Measurements from ENCODE around the gene HLCS.

The HLCS gene

DNA sequence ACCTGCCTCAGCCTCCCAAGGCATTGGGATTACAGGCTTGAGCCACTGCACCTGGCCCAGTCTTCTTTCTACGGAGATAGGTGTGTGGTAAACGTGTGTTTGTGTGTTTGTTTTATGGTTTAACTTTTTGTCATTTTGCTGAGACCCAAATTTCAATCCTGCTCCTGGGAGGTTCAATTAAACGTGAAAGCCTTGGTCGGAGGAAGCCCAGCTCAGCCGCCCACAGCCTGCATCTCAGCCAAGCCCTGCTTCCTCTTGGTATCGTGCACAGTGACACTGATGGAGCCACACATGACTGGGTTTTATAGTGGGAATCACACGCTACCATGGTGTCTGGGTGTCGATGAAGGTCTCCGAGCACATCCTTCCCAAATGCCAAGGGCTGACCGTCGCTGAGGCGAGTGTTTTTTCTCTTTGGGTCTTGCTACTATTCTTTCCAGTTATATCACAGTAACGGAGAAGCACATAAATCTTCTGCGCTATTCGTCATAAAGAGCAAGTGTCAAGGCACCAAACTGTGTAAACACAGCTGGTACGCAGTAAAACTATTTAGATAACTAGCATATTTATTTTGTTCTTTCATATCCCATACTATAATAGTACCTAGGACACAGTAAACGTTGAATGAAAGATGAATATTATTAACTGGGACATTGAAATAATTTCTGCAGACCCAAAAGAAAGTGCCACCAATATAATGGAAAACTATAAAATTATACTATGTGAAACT is 39.3 kb downstream of the HLCS start:
- DNase-seq = no peak
- POLR2A ChIA-PET = interaction anchor here (0.7 kb wide), 1 partner anchor 510 kb away, joined by 5 read pairs; no protein-coding TSS in a partner anchor
- H3K36me3 ChIP-seq (ENCODE audit: control insufficient read depth in 4 of 4, insufficient read depth in 4 of 4, low read length in 3 of 4) = peaks cover 0 to 14% (median 4%) of the 10 kb centered on the region in 4 experiments
- H3K27me3 ChIP-seq (replicated peaks in 2 of 5; ENCODE audit: control insufficient read depth in 4 of 5, insufficient read depth in 5 of 5, low read length in 4 of 5) = no peaks in the 10 kb centered on the region
- WGBS (ENCODE audit: insufficient coverage) = 96% methylated on average over 12 of the region's 17 CpGs
- H3K4me1 ChIP-seq (ENCODE audit: control extremely low read depth in 1 of 4, control insufficient read depth in 4 of 4, insufficient read depth in 4 of 4, low read length in 3 of 4) = no peaks in the 10 kb centered on the region
- CTCF ChIA-PET = interaction anchor here (0.7 to 3.6 kb wide), 10 partner anchors 8 to 427 kb away, joined by 3 to 14 read pairs (median 4); no protein-coding TSS in a partner anchor
- no peak overlapping the region for H3K4me3 ChIP-seq (ENCODE audit: control insufficient read depth in 1 of 7, extremely low read depth in 1 of 7, insufficient read depth in 4 of 7, low read depth in 2 of 7, low read length in 6 of 7)
- H3K9me3 ChIP-seq (ENCODE audit: control extremely low read depth in 1 of 5, control insufficient read depth in 4 of 5, insufficient read depth in 2 of 5, low read depth in 1 of 5, low read length in 4 of 5) = no peaks in the 10 kb centered on the region
- no peak overlapping the region for H3K27ac ChIP-seq (ENCODE audit: insufficient read depth in 1 of 2, low read depth in 1 of 2, low read length in 2 of 2, poor library complexity in 1 of 2, severe bottlenecking in 2 of 2)

GRCh38 chr21:36923270-36923669 is 43.2 kb downstream of the HLCS start:
- Histone ChIP-seq H3K27me3 (replicated peaks in 2 of 5; ENCODE audit: control insufficient read depth in 4 of 5, insufficient read depth in 5 of 5, low read length in 4 of 5) (no peaks in the 10 kb centered on the region), H3K9me3 (ENCODE audit: control extremely low read depth in 1 of 5, control insufficient read depth in 4 of 5, insufficient read depth in 2 of 5, low read depth in 1 of 5, low read length in 4 of 5) (no peaks in the 10 kb centered on the region), H3K27ac (ENCODE audit: insufficient read depth in 1 of 2, low read depth in 1 of 2, low read length in 2 of 2, poor library complexity in 1 of 2, severe bottlenecking in 2 of 2) (no peak overlapping the region), H3K4me1 (ENCODE audit: control extremely low read depth in 1 of 4, control insufficient read depth in 4 of 4, insufficient read depth in 4 of 4, low read length in 3 of 4) (no peaks in the 10 kb centered on the region), H3K36me3 (ENCODE audit: control insufficient read depth in 4 of 4, insufficient read depth in 4 of 4, low read length in 3 of 4) (peaks cover 0 to 6% (median 2%) of the 10 kb centered on the region in 4 experiments), H3K4me3 (ENCODE audit: control insufficient read depth in 1 of 7, extremely low read depth in 1 of 7, insufficient read depth in 4 of 7, low read depth in 2 of 7, low read length in 6 of 7) (no peak overlapping the region)
- no peak for DNase-seq
- ChIA-PET POLR2A (no interaction called here), CTCF (interaction anchor here (1.5 to 3.6 kb wide), 6 partner anchors 9 to 420 kb away, joined by 3 to 12 read pairs (median 4); no protein-coding TSS in a partner anchor)
- 97% methylated on average over 13 of the region's 14 CpGs for WGBS (ENCODE audit: insufficient coverage)

GRCh38 chr21:36922861-36923260 is 43.6 kb downstream of the HLCS start:
- Histone ChIP-seq H3K27me3 (replicated peaks in 2 of 5; ENCODE audit: control insufficient read depth in 4 of 5, insufficient read depth in 5 of 5, low read length in 4 of 5) (no peaks in the 10 kb centered on the region), H3K9me3 (ENCODE audit: control extremely low read depth in 1 of 5, control insufficient read depth in 4 of 5, insufficient read depth in 2 of 5, low read depth in 1 of 5, low read length in 4 of 5) (no peaks in the 10 kb centered on the region), H3K27ac (ENCODE audit: insufficient read depth in 1 of 2, low read depth in 1 of 2, low read length in 2 of 2, poor library complexity in 1 of 2, severe bottlenecking in 2 of 2) (no peak overlapping the region), H3K36me3 (ENCODE audit: control insufficient read depth in 4 of 4, insufficient read depth in 4 of 4, low read length in 3 of 4) (peaks cover 0 to 6% (median 2%) of the 10 kb centered on the region in 4 experiments), H3K4me1 (ENCODE audit: control extremely low read depth in 1 of 4, control insufficient read depth in 4 of 4, insufficient read depth in 4 of 4, low read length in 3 of 4) (no peaks in the 10 kb centered on the region), H3K4me3 (ENCODE audit: control insufficient read depth in 1 of 7, extremely low read depth in 1 of 7, insufficient read depth in 4 of 7, low read depth in 2 of 7, low read length in 6 of 7) (no peak overlapping the region)
- 98% methylated on average over 18 of the region's 18 CpGs for WGBS (ENCODE audit: insufficient coverage)
- CTCF ChIA-PET = interaction anchor here (1.5 to 1.7 kb wide), 4 partner anchors 9 to 420 kb away, joined by 3 to 5 read pairs (median 4); no protein-coding TSS in a partner anchor
- DNase-seq = no peak
- POLR2A ChIA-PET = no interaction called here

GRCh38 chr21:36918291-36918690 is 48.2 kb downstream of the HLCS start:
- CTCF ChIA-PET = interaction anchor here (1.6 to 2.8 kb wide), 2 partner anchors 9 to 11 kb away, joined by 5 to 7 read pairs; no protein-coding TSS in a partner anchor
- Histone ChIP-seq H3K9me3 (ENCODE audit: control extremely low read depth in 1 of 5, control insufficient read depth in 4 of 5, insufficient read depth in 2 of 5, low read depth in 1 of 5, low read length in 4 of 5) (no peaks in the 10 kb centered on the region), H3K27ac (ENCODE audit: insufficient read depth in 1 of 2, low read depth in 1 of 2, low read length in 2 of 2, poor library complexity in 1 of 2, severe bottlenecking in 2 of 2) (no peak overlapping the region), H3K36me3 (ENCODE audit: control insufficient read depth in 4 of 4, insufficient read depth in 4 of 4, low read length in 3 of 4) (no peaks in the 10 kb centered on the region), H3K4me1 (ENCODE audit: control extremely low read depth in 1 of 4, control insufficient read depth in 4 of 4, insufficient read depth in 4 of 4, low read length in 3 of 4) (no peaks in the 10 kb centered on the region), H3K27me3 (replicated peaks in 2 of 5; ENCODE audit: control insufficient read depth in 4 of 5, insufficient read depth in 5 of 5, low read length in 4 of 5) (no peaks in the 10 kb centered on the region), H3K4me3 (ENCODE audit: control insufficient read depth in 1 of 7, extremely low read depth in 1 of 7, insufficient read depth in 4 of 7, low read depth in 2 of 7, low read length in 6 of 7) (no peak overlapping the region)
- 100% methylated on average over 3 of the region's 4 CpGs for WGBS (ENCODE audit: insufficient coverage)
- DNase-seq = no peak
- POLR2A ChIA-PET = no interaction called here

DNA sequence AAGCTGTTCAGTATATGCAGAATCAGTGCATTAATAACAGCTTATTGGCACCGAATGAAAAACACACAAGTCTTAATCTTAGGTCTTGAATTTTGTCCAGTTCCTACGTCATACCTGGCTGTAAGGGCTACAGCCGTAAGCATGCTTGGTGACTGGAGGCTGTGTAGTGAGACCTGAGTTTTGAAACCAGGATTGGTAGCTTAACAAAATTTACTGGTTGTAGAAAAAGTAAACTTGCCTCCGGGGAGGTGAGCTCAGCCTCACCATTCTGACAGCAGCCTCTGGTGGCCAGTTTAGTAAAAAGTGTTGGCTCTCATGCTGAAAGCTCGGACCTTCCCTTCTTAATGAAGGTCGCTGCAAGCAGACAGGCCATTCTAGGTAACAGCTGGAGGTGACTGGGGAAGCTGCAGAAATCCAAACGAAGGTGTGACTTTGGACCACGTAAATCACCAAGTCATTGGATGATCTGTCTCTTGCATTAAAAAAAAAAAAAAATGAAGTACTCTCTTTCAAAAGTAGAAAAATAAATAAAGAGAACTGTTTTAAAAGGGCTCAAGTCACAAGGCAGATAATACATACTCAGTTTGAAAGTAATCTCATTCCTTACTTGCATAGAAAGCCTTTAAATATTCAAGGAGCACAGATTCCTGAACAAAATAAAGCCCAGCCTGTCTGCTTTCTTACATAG is 48.9 kb downstream of the HLCS start:
- H3K27ac ChIP-seq (ENCODE audit: insufficient read depth in 1 of 2, low read depth in 1 of 2, low read length in 2 of 2, poor library complexity in 1 of 2, severe bottlenecking in 2 of 2) = no peak overlapping the region
- WGBS (ENCODE audit: insufficient coverage) = 94% methylated on average over 6 of the region's 8 CpGs
- CTCF ChIA-PET = interaction anchor here (0.8 to 2.8 kb wide), 5 partner anchors 10 to 496 kb away, joined by 3 to 7 read pairs (median 3); no protein-coding TSS in a partner anchor

GRCh38 chr21:36916718-36917117 is 49.8 kb downstream of the HLCS start:
- no peak overlapping the region for H3K27ac ChIP-seq (ENCODE audit: insufficient read depth in 1 of 2, low read depth in 1 of 2, low read length in 2 of 2, poor library complexity in 1 of 2, severe bottlenecking in 2 of 2)
- H3K9me3 ChIP-seq (ENCODE audit: control extremely low read depth in 1 of 5, control insufficient read depth in 4 of 5, insufficient read depth in 2 of 5, low read depth in 1 of 5, low read length in 4 of 5) = no peaks in the 10 kb centered on the region
- H3K27me3 ChIP-seq (replicated peaks in 2 of 5; ENCODE audit: control insufficient read depth in 4 of 5, insufficient read depth in 5 of 5, low read length in 4 of 5) = no peaks in the 10 kb centered on the region
- ChIA-PET CTCF (interaction anchor here (0.8 to 2.8 kb wide), 5 partner anchors 11 to 495 kb away, joined by 3 to 7 read pairs (median 3); no protein-coding TSS in a partner anchor), POLR2A (no interaction called here)
- no peaks in the 10 kb centered on the region for H3K36me3 ChIP-seq (ENCODE audit: control insufficient read depth in 4 of 4, insufficient read depth in 4 of 4, low read length in 3 of 4)
- H3K4me1 ChIP-seq (ENCODE audit: control extremely low read depth in 1 of 4, control insufficient read depth in 4 of 4, insufficient read depth in 4 of 4, low read length in 3 of 4) = no peaks in the 10 kb centered on the region
- 80% methylated on average over 1 of the region's 3 CpGs for WGBS (ENCODE audit: insufficient coverage)
- H3K4me3 ChIP-seq (ENCODE audit: control insufficient read depth in 1 of 7, extremely low read depth in 1 of 7, insufficient read depth in 4 of 7, low read depth in 2 of 7, low read length in 6 of 7) = no peak overlapping the region
- no peak for DNase-seq

More for the DNA sequence above, 48.9 kb downstream of the HLCS start:
- peak in 1 of 3 donors; percentile 2 for DNase-seq
- Histone ChIP-seq H3K9me3 (ENCODE audit: control extremely low read depth in 1 of 5, control insufficient read depth in 4 of 5, insufficient read depth in 2 of 5, low read depth in 1 of 5, low read length in 4 of 5) (no peaks in the 10 kb centered on the region), H3K4me3 (ENCODE audit: control insufficient read depth in 1 of 7, extremely low read depth in 1 of 7, insufficient read depth in 4 of 7, low read depth in 2 of 7, low read length in 6 of 7) (no peak overlapping the region), H3K4me1 (ENCODE audit: control extremely low read depth in 1 of 4, control insufficient read depth in 4 of 4, insufficient read depth in 4 of 4, low read length in 3 of 4) (no peaks in the 10 kb centered on the region), H3K27me3 (replicated peaks in 2 of 5; ENCODE audit: control insufficient read depth in 4 of 5, insufficient read depth in 5 of 5, low read length in 4 of 5) (no peaks in the 10 kb centered on the region), H3K36me3 (ENCODE audit: control insufficient read depth in 4 of 4, insufficient read depth in 4 of 4, low read length in 3 of 4) (no peaks in the 10 kb centered on the region)
- POLR2A ChIA-PET = no interaction called here
